ENCODE data around the gene FBN2.

DNA sequence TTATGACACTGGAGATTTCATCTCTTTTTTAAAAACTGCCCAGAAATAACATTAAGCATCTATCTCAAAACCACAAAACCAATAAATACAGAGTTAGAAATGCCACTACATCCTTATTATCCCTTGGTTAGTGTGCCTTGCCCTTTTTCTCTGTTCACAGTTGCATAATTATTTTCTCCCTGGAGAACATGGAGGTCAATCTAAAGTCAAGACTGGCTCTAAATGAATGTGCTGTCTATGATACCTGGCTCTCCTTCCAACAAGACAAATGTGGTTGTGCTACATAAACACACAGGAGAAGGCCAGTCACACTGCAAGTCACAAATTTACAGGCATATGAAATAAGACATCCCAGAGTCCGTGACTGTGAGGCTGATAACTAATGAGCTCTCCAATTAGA is 2.8 kb downstream of the FBN2 start:
- TF ChIP-seq EZH2phosphoT487 (IDR thresholded peaks at IDR 0.05; ENCODE audit: borderline replicate concordance) (no peak), CEBPB (IDR thresholded peaks at IDR 0.05; ENCODE audit: low read depth) (no peak), POLR2A (IDR thresholded peaks at IDR 0.05; ENCODE audit: borderline replicate concordance, extremely low read depth, insufficient read depth, insufficient read length) (no peak), POLR2AphosphoS5 (IDR thresholded peaks at IDR 0.05; ENCODE audit: low read depth, low read length) (no peak), CTCF (IDR thresholded peaks at IDR 0.05 in 2 of 3, conservative IDR thresholded peaks at IDR 0.05 in 1 of 3; ENCODE audit: borderline replicate concordance in 1 of 3, insufficient read depth in 1 of 3, low read depth in 2 of 3, low read length in 2 of 3) (no peak), TCF7L2 (IDR thresholded peaks at IDR 0.05; ENCODE audit: borderline replicate concordance, extremely low read depth, insufficient read depth, insufficient read length) (no peak), EZH2 (IDR thresholded peaks at IDR 0.05) (no peak), MAX (IDR thresholded peaks at IDR 0.05) (no peak), ZNF274 (IDR thresholded peaks at IDR 0.05; ENCODE audit: low read depth, low read length) (no peak), ZBTB33 (IDR thresholded peaks at IDR 0.05; ENCODE audit: extremely low read depth, insufficient replicate concordance, low read length) (no peak), SIN3A (IDR thresholded peaks at IDR 0.05; ENCODE audit: low read depth) (no peak), ATF3 (IDR thresholded peaks at IDR 0.05) (no peak), RAD21 (IDR thresholded peaks at IDR 0.05; ENCODE audit: low read depth) (no peak)
- TF ChIP-seq, protein P1, sequence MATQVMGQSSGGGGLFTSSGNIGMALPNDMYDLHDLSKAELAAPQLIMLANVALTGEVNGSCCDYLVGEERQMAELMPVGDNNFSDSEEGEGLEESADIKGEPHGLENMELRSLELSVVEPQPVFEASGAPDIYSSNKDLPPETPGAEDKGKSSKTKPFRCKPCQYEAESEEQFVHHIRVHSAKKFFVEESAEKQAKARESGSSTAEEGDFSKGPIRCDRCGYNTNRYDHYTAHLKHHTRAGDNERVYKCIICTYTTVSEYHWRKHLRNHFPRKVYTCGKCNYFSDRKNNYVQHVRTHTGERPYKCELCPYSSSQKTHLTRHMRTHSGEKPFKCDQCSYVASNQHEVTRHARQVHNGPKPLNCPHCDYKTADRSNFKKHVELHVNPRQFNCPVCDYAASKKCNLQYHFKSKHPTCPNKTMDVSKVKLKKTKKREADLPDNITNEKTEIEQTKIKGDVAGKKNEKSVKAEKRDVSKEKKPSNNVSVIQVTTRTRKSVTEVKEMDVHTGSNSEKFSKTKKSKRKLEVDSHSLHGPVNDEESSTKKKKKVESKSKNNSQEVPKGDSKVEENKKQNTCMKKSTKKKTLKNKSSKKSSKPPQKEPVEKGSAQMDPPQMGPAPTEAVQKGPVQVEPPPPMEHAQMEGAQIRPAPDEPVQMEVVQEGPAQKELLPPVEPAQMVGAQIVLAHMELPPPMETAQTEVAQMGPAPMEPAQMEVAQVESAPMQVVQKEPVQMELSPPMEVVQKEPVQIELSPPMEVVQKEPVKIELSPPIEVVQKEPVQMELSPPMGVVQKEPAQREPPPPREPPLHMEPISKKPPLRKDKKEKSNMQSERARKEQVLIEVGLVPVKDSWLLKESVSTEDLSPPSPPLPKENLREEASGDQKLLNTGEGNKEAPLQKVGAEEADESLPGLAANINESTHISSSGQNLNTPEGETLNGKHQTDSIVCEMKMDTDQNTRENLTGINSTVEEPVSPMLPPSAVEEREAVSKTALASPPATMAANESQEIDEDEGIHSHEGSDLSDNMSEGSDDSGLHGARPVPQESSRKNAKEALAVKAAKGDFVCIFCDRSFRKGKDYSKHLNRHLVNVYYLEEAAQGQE (IDR thresholded peaks at IDR 0.05; ENCODE audit: low read depth), result no peak
